HEK293 (cell line): ENCODE measurements around the gene OR5J2.

ENCODE experiments used
- CTCF ChIA-PET: fragments of 350-600 bp; formaldehyde crosslinking; extraction: SDS; loops from one replicate; lab custom pipeline; 2021; ENCODE audit warnings: antibody characterized with exemption; lab: Yijun Ruan, JAX
- POLR2A ChIA-PET: fragments of 300-600 bp; formaldehyde crosslinking; extraction: SDS; loops from one replicate; lab custom pipeline; 2020; ENCODE audit warnings: antibody characterized with exemption, inconsistent platforms; lab: Yijun Ruan, JAX
- H3K27ac ChIP-seq: fragments of 200-500 bp; sonication (Bioruptor generic); 2 replicates; pipeline ENCODE4 v1.5.1; 2014; ENCODE audit warnings: low read depth, low read length, control low read depth, inconsistent platforms; ENCODE audit errors: extremely low read depth
- H3K36me3 ChIP-seq, 2 experiments: fragments of 200-500 bp in 1 of 2; sonication (Bioruptor generic) in 1 of 2; 1 replicate in 1 of 2; 2 replicates in 1 of 2; pipeline ENCODE4 v1.5.1; 2014 to 2017; ENCODE audit warnings: inconsistent platforms in 2 of 2, low read length in 2 of 2; ENCODE audit not compliant: control insufficient read depth in 2 of 2, insufficient read depth in 1 of 2
- H3K4me1 ChIP-seq: fragments of 200-500 bp; sonication (Bioruptor generic); 2 replicates; pipeline ENCODE4 v1.5.1; 2014; ENCODE audit warnings: mild to moderate bottlenecking, low read length, inconsistent platforms; ENCODE audit not compliant: control insufficient read depth, insufficient read depth
- H3K4me3 ChIP-seq: 2 replicates; pipeline ENCODE4 v1.5.1; 2011; ENCODE audit warnings: low read depth, mild to moderate bottlenecking, control low read depth, low read length, moderate library complexity
- H3K9me3 ChIP-seq: fragments of 200-500 bp; sonication (Bioruptor generic); 2 replicates; pipeline ENCODE4 v1.5.1; 2014; ENCODE audit warnings: low read depth, low read length, inconsistent platforms; ENCODE audit not compliant: control insufficient read depth, insufficient read depth
- HOXA7 ChIP-seq: sonication (generic); formaldehyde crosslinking; IDR thresholded peaks from 2 replicates; pipeline ENCODE4 v1.8.1; 2022; ENCODE audit warnings: missing genetic modification reagents, borderline replicate concordance
- KLF10 ChIP-seq: fragments of 450-650 bp; IDR thresholded peaks from 2 replicates; pipeline ENCODE4 v1.5.1; 2018; ENCODE audit warnings: missing biosample characterization, mild to moderate bottlenecking, missing genetic modification characterization
- OSR2 ChIP-seq: fragments of 450-650 bp; formaldehyde crosslinking; IDR thresholded peaks from 2 replicates; pipeline ENCODE4 v1.5.1; 2016; ENCODE audit warnings: missing biosample characterization, missing genetic modification characterization
- RBAK ChIP-seq: fragments of 450-650 bp; formaldehyde crosslinking; IDR thresholded peaks from 2 replicates; pipeline ENCODE4 v1.5.1; 2016; ENCODE audit warnings: missing biosample characterization, missing genetic modification characterization
- REPIN1 ChIP-seq: fragments of 450-650 bp; formaldehyde crosslinking; IDR thresholded peaks from 2 replicates; pipeline ENCODE4 v1.5.1; 2017; ENCODE audit warnings: missing biosample characterization, missing genetic modification characterization, low read depth
- TSHZ1 ChIP-seq: fragments of 450-650 bp; formaldehyde crosslinking; IDR thresholded peaks from 2 replicates; pipeline ENCODE4 v1.5.1; 2016; ENCODE audit warnings: missing biosample characterization, missing genetic modification characterization, borderline replicate concordance
- WT1 ChIP-seq: fragments of 450-650 bp; formaldehyde crosslinking; IDR thresholded peaks from 2 replicates; pipeline ENCODE4 v1.5.1; 2016; ENCODE audit warnings: missing biosample characterization, missing genetic modification characterization
- ZBTB17 ChIP-seq: fragments of 450-650 bp; formaldehyde crosslinking; IDR thresholded peaks from 2 replicates; pipeline ENCODE4 v1.5.1; 2016; ENCODE audit warnings: missing biosample characterization, missing genetic modification characterization
- ZEB2 ChIP-seq: fragments of 450-650 bp; formaldehyde crosslinking; IDR thresholded peaks from 2 replicates; pipeline ENCODE4 v1.5.1; 2016; ENCODE audit warnings: missing biosample characterization, missing genetic modification characterization
- ZFHX2 ChIP-seq: fragments of 450-650 bp; formaldehyde crosslinking; conservative IDR thresholded peaks from 2 replicates; pipeline ENCODE4 v1.5.1; 2016; ENCODE audit warnings: missing biosample characterization, missing genetic modification characterization
- ZFP41 ChIP-seq: fragments of 450-650 bp; formaldehyde crosslinking; IDR thresholded peaks from 2 replicates; pipeline ENCODE4 v1.5.1; 2016; ENCODE audit warnings: missing biosample characterization, missing genetic modification characterization, borderline replicate concordance
- ZNF112 ChIP-seq: fragments of 450-650 bp; formaldehyde crosslinking; IDR thresholded peaks from 2 replicates; pipeline ENCODE4 v1.5.0; 2017; ENCODE audit warnings: missing biosample characterization, missing genetic modification characterization
- ZNF146 ChIP-seq: fragments of 450-650 bp; formaldehyde crosslinking; IDR thresholded peaks from 2 replicates; pipeline ENCODE4 v1.5.1; 2016; ENCODE audit warnings: missing biosample characterization, missing genetic modification characterization
- ZNF280C ChIP-seq: fragments of 450-650 bp; formaldehyde crosslinking; IDR thresholded peaks from 2 replicates; pipeline ENCODE4 v1.5.1; 2016; ENCODE audit warnings: missing biosample characterization, missing genetic modification characterization
- ZNF362 ChIP-seq: fragments of 450-650 bp; formaldehyde crosslinking; IDR thresholded peaks from 2 replicates; pipeline ENCODE4 v1.5.1; 2016; ENCODE audit warnings: missing biosample characterization, missing genetic modification characterization
- ZNF366 ChIP-seq: fragments of 450-650 bp; formaldehyde crosslinking; conservative IDR thresholded peaks from 2 replicates; pipeline ENCODE4 v1.5.1; 2016; ENCODE audit warnings: missing biosample characterization, missing genetic modification characterization
- ZNF610 ChIP-seq: fragments of 450-650 bp; formaldehyde crosslinking; IDR thresholded peaks from 2 replicates; pipeline ENCODE4 v1.5.1; 2016; ENCODE audit warnings: missing biosample characterization, missing genetic modification characterization, borderline replicate concordance
- ZNF623 ChIP-seq: fragments of 450-650 bp; formaldehyde crosslinking; IDR thresholded peaks from 2 replicates; pipeline ENCODE4 v1.5.1; 2016; ENCODE audit warnings: missing biosample characterization, missing genetic modification characterization
- ZNF670 ChIP-seq: fragments of 450-650 bp; formaldehyde crosslinking; IDR thresholded peaks from 2 replicates; pipeline ENCODE4 v1.5.1; 2016; ENCODE audit warnings: missing biosample characterization, missing genetic modification characterization, low read depth
- ZNF747 ChIP-seq: fragments of 450-650 bp; formaldehyde crosslinking; IDR thresholded peaks from 2 replicates; pipeline ENCODE4 v1.5.1; 2016; ENCODE audit warnings: missing biosample characterization, missing genetic modification characterization
- ZNF777 ChIP-seq: fragments of 450-650 bp; formaldehyde crosslinking; IDR thresholded peaks from 2 replicates; pipeline ENCODE4 v1.5.1; 2017; ENCODE audit warnings: missing biosample characterization, missing genetic modification characterization, borderline replicate concordance
- ZNF791 ChIP-seq: fragments of 450-650 bp; formaldehyde crosslinking; IDR thresholded peaks from 2 replicates; pipeline ENCODE4 v1.5.1; 2016; ENCODE audit warnings: missing biosample characterization, missing genetic modification characterization
- ZNF837 ChIP-seq: fragments of 450-650 bp; formaldehyde crosslinking; IDR thresholded peaks from 2 replicates; pipeline ENCODE4 v1.5.1; 2016; ENCODE audit warnings: missing biosample characterization, missing genetic modification characterization
- ZSCAN18 ChIP-seq: fragments of 450-650 bp; formaldehyde crosslinking; IDR thresholded peaks from 2 replicates; pipeline ENCODE4 v1.5.1; 2016; ENCODE audit warnings: missing biosample characterization, missing genetic modification characterization

OR5J2 gene

GRCh38 chr11:56196705-56197104 lies 20.3 kb downstream of the OR5J2 start:
- H3K4me1 ChIP-seq = no peaks in the 10 kb centered on the region
- H3K4me3 ChIP-seq = no peak overlapping the region
- POLR2A ChIA-PET = no interaction called here
- TF ChIP-seq TSHZ1 (no peak), ZNF777 (no peak), ZNF280C (no peak), ZFHX2 (tag by site-specific recombination) (no peak), ZFP41 (tag by site-specific recombination) (no peak), ZNF366 (tag by site-specific recombination) (no peak), REPIN1 (tag by site-specific recombination) (no peak), ZNF112 (tag by site-specific recombination) (no peak), ZNF747 (tag by site-specific recombination) (no peak), OSR2 (tag by site-specific recombination) (no peak), ZNF791 (tag by site-specific recombination) (no peak)
- TF ChIP-seq, all 188 proteins: peak for 0
- Histone ChIP-seq H3K9me3 (no peaks in the 10 kb centered on the region), H3K27ac (no peak overlapping the region), H3K36me3 (no peaks in the 10 kb centered on the region)
- CTCF ChIA-PET = no interaction called here

GRCh38 chr11:56197367-56197766 lies 20.9 kb downstream of the OR5J2 start:
- ChIA-PET POLR2A (no interaction called here), CTCF (no interaction called here)
- TF ChIP-seq WT1 (no peak), ZEB2 (tag by site-specific recombination) (no peak), ZNF670 (tag by site-specific recombination) (no peak), ZNF362 (tag by site-specific recombination) (no peak), ZNF146 (tag by site-specific recombination) (no peak), ZNF112 (tag by site-specific recombination) (no peak), ZNF623 (tag by site-specific recombination) (no peak), ZSCAN18 (tag by site-specific recombination) (no peak), RBAK (tag by site-specific recombination) (no peak), ZNF610 (no peak), ZBTB17 (no peak), HOXA7 (CRISPR knock-in tag) (no peak), REPIN1 (tag by site-specific recombination) (no peak), KLF10 (tag by site-specific recombination) (no peak), ZNF837 (tag by site-specific recombination) (no peak)
- Histone ChIP-seq H3K4me3 (no peak overlapping the region), H3K9me3 (no peaks in the 10 kb centered on the region), H3K36me3 (no peaks in the 10 kb centered on the region), H3K4me1 (no peaks in the 10 kb centered on the region), H3K27ac (no peak overlapping the region)
